Activated T-helper 2 cell treated with anti-CD3 and anti-CD28 coated beads, Interferon-gamma antibody, Interleukin-2, Interleukin-4, amounts not matched to agents 10 μg/mL and 5 μg/mL and 100 μg/mL, durations not matched to agents 14 hours and 24 hours and 36 hours (primary cell): ENCODE measurements around the gene ZFPL1. TPM values are rescaled to one million over a fixed set of nuclear protein-coding genes. Genes with fewer than 3 reads are reported as not detected.

Source experiments
- DNase-seq: peaks from one replicate; pipeline ENCODE4 v3.0.0; 2021; ENCODE audit warnings: low spot score
- H3K27ac Mint-ChIP-seq: one replicate; pipeline ENCODE4 v1.8.0; 2021; ENCODE audit warnings: mixed read lengths
- H3K27me3 Mint-ChIP-seq: one replicate; pipeline ENCODE4 v1.8.0; 2021; ENCODE audit warnings: low read depth, mixed read lengths
- H3K36me3 Mint-ChIP-seq: one replicate; pipeline ENCODE4 v1.8.0; 2021; ENCODE audit warnings: low read depth, mixed read lengths
- H3K4me1 Mint-ChIP-seq: one replicate; pipeline ENCODE4 v1.8.0; 2021; ENCODE audit warnings: low read depth, mixed read lengths
- H3K4me3 Mint-ChIP-seq: one replicate; pipeline ENCODE4 v1.8.0; 2021; ENCODE audit warnings: low read depth, mild to moderate bottlenecking, moderate library complexity, mixed read lengths
- H3K9me3 Mint-ChIP-seq: one replicate; pipeline ENCODE4 v1.8.0; 2021; ENCODE audit warnings: mixed read lengths
- intact Hi-C: fragments of 100-400 bp; cut with micrococcal nuclease; formaldehyde crosslinking; loops from one replicate; pipeline ENCODE4 v1.15.1; 2023
- total RNA-seq: library from RNA; stranded (reverse); gene quantifications from 2 replicates; pipeline ENCODE4 v1.2.3, GENCODE V29; 2022

ZFPL1 gene
- total RNA-seq, 1 donor from 2014 or later: 37.2 TPM

- Mint-ChIP-seq H3K4me1 (peaks cover 13% of the 10 kb centered on the region), H3K27ac (no peak overlapping the region), H3K36me3 (no peaks in the 10 kb centered on the region), H3K9me3 (no peaks in the 10 kb centered on the region), H3K4me3 (no peak overlapping the region), H3K27me3 (no peaks in the 10 kb centered on the region)
- DNase-seq: no peak
- intact Hi-C loops: no loop called here
These were observed 30.1 kb upstream of the ZFPL1 start for GRCh38 chr11:65053827-65054508.

- Mint-ChIP-seq H3K4me1 (peaks cover 17% of the 10 kb centered on the region), H3K27me3 (no peaks in the 10 kb centered on the region), H3K27ac (no peak overlapping the region), H3K36me3 (no peaks in the 10 kb centered on the region), H3K4me3 (no peak overlapping the region), H3K9me3 (no peaks in the 10 kb centered on the region)
- no peak for DNase-seq
- intact Hi-C loops: no loop called here
These were observed 28.5 kb upstream of the ZFPL1 start for GRCh38 chr11:65055538-65055937.

- Mint-ChIP-seq H3K9me3 (no peaks in the 10 kb centered on the region), H3K27ac (no peak overlapping the region), H3K4me3 (no peak overlapping the region), H3K27me3 (no peaks in the 10 kb centered on the region), H3K4me1 (peaks cover 20% of the 10 kb centered on the region), H3K36me3 (no peaks in the 10 kb centered on the region)
- intact Hi-C loops: no loop called here
- no peak for DNase-seq
These were observed 27.0 kb upstream of the ZFPL1 start for GRCh38 chr11:65056999-65057398.

- Mint-ChIP-seq H3K27me3 (no peaks in the 10 kb centered on the region), H3K9me3 (no peaks in the 10 kb centered on the region), H3K4me1 (peaks cover 20% of the 10 kb centered on the region), H3K27ac (no peak overlapping the region), H3K4me3 (no peak overlapping the region), H3K36me3 (no peaks in the 10 kb centered on the region)
- intact Hi-C loops: no loop called here
- DNase-seq: no peak
These were observed 26.5 kb upstream of the ZFPL1 start for GRCh38 chr11:65057526-65057925.

DNA sequence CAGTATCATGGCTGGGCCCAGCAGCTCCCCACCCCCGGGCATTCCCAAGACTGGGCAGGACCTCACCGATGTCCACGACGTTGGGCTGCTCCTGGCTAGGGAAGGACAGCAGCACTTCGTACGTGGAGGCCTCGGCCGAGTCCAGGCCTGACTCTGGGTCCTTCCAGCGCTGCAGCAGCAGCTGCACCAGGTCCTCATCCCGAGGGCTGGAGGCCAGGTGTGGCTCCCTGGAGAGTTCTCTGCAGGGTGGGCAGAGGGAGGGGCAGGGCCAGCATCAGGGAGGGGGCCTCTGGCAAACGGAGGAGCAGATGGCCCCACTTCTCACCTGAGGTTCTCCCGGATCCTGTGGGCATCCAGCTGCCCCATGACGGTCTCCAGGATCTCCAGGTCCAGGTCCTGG, 26.0 kb upstream of the ZFPL1 start:
- Mint-ChIP-seq H3K9me3 (no peaks in the 10 kb centered on the region), H3K27ac (no peak overlapping the region), H3K4me3 (no peak overlapping the region), H3K27me3 (no peaks in the 10 kb centered on the region), H3K4me1 (peaks cover 20% of the 10 kb centered on the region), H3K36me3 (no peaks in the 10 kb centered on the region)
- intact Hi-C loops: no loop called here
- no peak for DNase-seq

GRCh38 chr11:65058419-65059054, 25.5 kb upstream of the ZFPL1 start, which contains the start of gene NAALADL1:
TSS of gene NAALADL1 (minus strand) at chr11:65058553. CDS start at chr11:65058521, 32 bp downstream.
- Mint-ChIP-seq H3K36me3 (no peaks in the 10 kb centered on the region), H3K27ac (no peak within 1 kb of the TSS), H3K27me3 (no peaks in the 10 kb centered on the region), H3K4me1 (peaks cover 17% of the 10 kb centered on the region), H3K4me3 (no peak within 1 kb of the TSS), H3K9me3 (no peaks in the 10 kb centered on the region)
- no peak for DNase-seq
- intact Hi-C loops: no loop called here

GRCh38 chr11:65059523-65059922, 24.5 kb upstream of the ZFPL1 start:
- intact Hi-C loops: no loop called here
- H3K27ac Mint-ChIP-seq: no peak overlapping the region
- peaks cover 10% of the 10 kb centered on the region for H3K4me1 Mint-ChIP-seq
- no peaks in the 10 kb centered on the region for H3K36me3 Mint-ChIP-seq
- H3K27me3 Mint-ChIP-seq: no peaks in the 10 kb centered on the region
- DNase-seq: no peak
- H3K9me3 Mint-ChIP-seq: no peaks in the 10 kb centered on the region
- H3K4me3 Mint-ChIP-seq: no peak overlapping the region

- Mint-ChIP-seq H3K27me3 (no peaks in the 10 kb centered on the region), H3K4me3 (no peak overlapping the region), H3K36me3 (no peaks in the 10 kb centered on the region), H3K9me3 (no peaks in the 10 kb centered on the region), H3K27ac (no peak overlapping the region), H3K4me1 (peaks cover 10% of the 10 kb centered on the region)
- no peak for DNase-seq
- intact Hi-C loops: no loop called here
These were observed 23.8 kb upstream of the ZFPL1 start for GRCh38 chr11:65059959-65060824.

DNA sequence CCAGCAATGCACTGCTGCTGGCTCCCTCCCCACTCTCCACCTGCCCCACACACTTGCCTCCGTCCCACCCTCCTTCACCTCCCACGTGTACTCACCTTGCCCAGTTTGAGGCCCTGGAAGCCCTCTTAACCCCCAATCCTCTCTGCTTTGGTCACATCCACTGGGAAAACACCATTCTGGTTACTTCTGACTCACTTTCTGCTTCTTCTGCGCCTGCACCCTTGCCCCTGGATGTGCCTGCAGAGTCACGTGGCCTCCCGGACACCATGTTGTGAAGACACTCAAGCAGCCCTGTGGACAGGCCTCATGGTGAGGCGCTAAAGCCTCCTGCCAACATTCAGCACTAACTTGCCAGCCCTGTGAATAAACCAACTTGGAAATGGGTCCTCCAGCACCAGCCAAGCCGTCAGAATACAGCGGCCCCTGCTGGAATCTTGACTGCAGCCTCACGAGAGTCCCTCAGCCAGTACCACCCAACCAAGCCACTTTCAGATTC, 23.1 kb upstream of the ZFPL1 start:
- Mint-ChIP-seq H3K4me3 (no peak overlapping the region), H3K9me3 (no peaks in the 10 kb centered on the region), H3K27me3 (no peaks in the 10 kb centered on the region), H3K36me3 (no peaks in the 10 kb centered on the region), H3K27ac (no peak overlapping the region), H3K4me1 (peaks cover 10% of the 10 kb centered on the region)
- intact Hi-C loops: no loop called here
- no peak for DNase-seq

GRCh38 chr11:65063532-65063931, 20.5 kb upstream of the ZFPL1 start:
- H3K4me3 Mint-ChIP-seq: no peak overlapping the region
- no peaks in the 10 kb centered on the region for H3K36me3 Mint-ChIP-seq
- no peaks in the 10 kb centered on the region for H3K27me3 Mint-ChIP-seq
- no peaks in the 10 kb centered on the region for H3K9me3 Mint-ChIP-seq
- H3K4me1 Mint-ChIP-seq: peaks cover 10% of the 10 kb centered on the region
- DNase-seq: no peak
- H3K27ac Mint-ChIP-seq: no peak overlapping the region
- intact Hi-C loops: no loop called here

DNA sequence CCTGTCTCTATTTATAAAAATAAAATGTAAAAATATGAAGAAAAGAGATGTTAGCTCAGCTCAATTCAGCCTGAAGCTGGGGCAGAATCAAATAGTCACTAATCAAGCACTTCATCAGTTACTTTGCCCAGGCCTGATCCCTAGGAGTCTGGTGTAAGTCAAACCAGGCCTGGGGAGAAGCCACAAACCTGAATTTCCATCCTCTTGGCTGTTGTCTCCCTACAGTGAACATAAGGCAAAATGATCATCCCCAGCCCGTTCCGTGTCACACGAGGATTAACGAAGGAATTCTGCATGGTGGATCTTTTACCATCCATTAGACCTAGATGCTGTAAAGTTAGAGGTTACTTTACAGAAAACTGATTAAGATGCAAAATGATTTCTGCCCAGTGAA, 19.2 kb upstream of the ZFPL1 start:
- Mint-ChIP-seq H3K27me3 (no peaks in the 10 kb centered on the region), H3K36me3 (no peaks in the 10 kb centered on the region)
- intact Hi-C loops: no loop called here

DNA sequence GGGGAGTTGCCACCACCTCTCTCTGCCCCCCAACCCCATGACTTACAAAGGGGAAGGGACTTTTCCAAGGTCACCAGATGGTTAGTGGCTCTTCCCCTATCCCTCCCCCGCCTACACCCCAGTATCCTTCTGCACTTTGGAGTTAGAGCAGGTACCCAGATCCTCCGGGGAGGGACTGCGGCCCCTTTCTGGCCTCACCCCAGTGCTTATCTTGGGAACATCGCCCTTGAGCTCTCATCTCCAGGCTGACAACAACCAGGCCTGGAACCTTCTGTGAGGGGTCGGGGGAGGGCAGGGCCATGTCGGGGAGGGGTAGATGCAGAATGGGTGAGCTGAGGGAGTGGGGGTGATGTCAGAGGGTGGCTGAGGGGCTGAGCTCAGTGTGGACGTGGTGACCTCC, 18.2 kb upstream of the ZFPL1 start:
- Mint-ChIP-seq H3K36me3 (no peaks in the 10 kb centered on the region), H3K9me3 (no peaks in the 10 kb centered on the region), H3K27me3 (no peaks in the 10 kb centered on the region), H3K4me3 (no peak overlapping the region), H3K4me1 (peaks cover 3% of the 10 kb centered on the region), H3K27ac (no peak overlapping the region)
- intact Hi-C loops: no loop called here
- DNase-seq: no peak

More for the DNA sequence above, 19.2 kb upstream of the ZFPL1 start:
- H3K4me3 Mint-ChIP-seq: no peak overlapping the region
- peaks cover 10% of the 10 kb centered on the region for H3K4me1 Mint-ChIP-seq
- DNase-seq: no peak
- H3K9me3 Mint-ChIP-seq: no peaks in the 10 kb centered on the region
- no peak overlapping the region for H3K27ac Mint-ChIP-seq

GRCh38 chr11:65066315-65066714, 17.7 kb upstream of the ZFPL1 start:
- Mint-ChIP-seq H3K4me3 (no peak overlapping the region), H3K9me3 (no peaks in the 10 kb centered on the region), H3K27ac (no peak overlapping the region), H3K4me1 (no peaks in the 10 kb centered on the region), H3K36me3 (no peaks in the 10 kb centered on the region), H3K27me3 (no peaks in the 10 kb centered on the region)
- intact Hi-C loops: no loop called here
- DNase-seq: no peak
